WI38 (cell line): ENCODE data around the gene MANBA.

ENCODE experiments used
- H3K4me3 ChIP-seq: 2 replicates; pipeline ENCODE4 v1.5.1; 2011; ENCODE audit warnings: low read depth, mild to moderate bottlenecking, control low read depth, low read length
- TF ChIP-seq, protein P1 (sequence below): IDR thresholded peaks from 2 replicates; pipeline ENCODE4 v1.5.1; 2012; ENCODE audit warnings: low read depth, mild to moderate bottlenecking, control low read depth, low read length

MANBA gene

DNA sequence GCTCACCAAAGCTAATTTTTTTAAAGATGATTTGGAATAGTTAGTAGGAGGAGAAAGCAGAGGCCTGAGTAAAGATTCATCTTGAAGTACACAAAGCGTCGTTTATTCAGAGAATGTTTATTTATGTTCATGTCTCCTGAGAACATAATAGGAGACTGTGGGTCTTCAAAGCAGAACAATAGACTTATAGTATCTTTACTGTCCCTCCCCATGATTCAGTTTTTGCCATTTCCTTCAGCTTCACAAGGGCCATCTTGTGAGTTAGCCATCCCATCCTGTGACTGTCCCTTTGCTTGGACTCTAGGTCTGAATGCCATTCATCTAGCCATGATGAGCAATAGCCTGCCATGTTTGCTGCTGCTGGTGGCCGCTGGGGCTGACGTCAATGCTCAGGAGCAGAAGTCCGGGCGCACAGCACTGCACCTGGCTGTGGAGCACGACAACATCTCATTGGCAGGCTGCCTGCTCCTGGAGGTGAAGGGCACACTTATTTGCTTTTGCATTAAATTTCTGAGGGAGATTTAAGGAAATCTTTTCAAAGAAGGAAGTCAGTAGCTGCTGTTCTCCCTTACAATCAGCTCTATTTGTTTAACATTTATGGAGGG lies 153.8 kb downstream of the MANBA start:
- no peak overlapping the region for H3K4me3 ChIP-seq

DNA sequence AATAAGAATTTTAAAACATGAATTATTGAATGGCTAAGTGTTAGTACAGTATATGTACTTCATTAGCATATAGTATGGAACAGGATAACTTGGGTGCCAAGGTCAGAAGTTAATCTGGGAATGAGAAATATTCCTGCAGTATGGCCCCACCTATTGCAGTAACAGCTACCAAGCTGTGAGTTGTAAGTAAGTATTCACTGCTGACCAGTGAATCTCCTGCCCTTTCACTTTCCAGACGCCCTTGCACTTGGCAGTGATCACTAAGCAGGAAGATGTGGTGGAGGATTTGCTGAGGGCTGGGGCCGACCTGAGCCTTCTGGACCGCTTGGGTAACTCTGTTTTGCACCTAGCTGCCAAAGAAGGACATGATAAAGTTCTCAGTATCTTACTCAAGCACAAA lies 154.5 kb downstream of the MANBA start:
- TF ChIP-seq, protein P1, sequence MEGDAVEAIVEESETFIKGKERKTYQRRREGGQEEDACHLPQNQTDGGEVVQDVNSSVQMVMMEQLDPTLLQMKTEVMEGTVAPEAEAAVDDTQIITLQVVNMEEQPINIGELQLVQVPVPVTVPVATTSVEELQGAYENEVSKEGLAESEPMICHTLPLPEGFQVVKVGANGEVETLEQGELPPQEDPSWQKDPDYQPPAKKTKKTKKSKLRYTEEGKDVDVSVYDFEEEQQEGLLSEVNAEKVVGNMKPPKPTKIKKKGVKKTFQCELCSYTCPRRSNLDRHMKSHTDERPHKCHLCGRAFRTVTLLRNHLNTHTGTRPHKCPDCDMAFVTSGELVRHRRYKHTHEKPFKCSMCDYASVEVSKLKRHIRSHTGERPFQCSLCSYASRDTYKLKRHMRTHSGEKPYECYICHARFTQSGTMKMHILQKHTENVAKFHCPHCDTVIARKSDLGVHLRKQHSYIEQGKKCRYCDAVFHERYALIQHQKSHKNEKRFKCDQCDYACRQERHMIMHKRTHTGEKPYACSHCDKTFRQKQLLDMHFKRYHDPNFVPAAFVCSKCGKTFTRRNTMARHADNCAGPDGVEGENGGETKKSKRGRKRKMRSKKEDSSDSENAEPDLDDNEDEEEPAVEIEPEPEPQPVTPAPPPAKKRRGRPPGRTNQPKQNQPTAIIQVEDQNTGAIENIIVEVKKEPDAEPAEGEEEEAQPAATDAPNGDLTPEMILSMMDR = no peak

More for the DNA sequence above, 153.8 kb downstream of the MANBA start:
- TF ChIP-seq, protein P1 = no peak

GRCh38 chr4:102604222-102604940 lies 156.4 kb downstream of the MANBA start:
- no peak overlapping the region for H3K4me3 ChIP-seq
- TF ChIP-seq, protein P1 = no peak

More for the DNA sequence above, 154.5 kb downstream of the MANBA start:
- no peak overlapping the region for H3K4me3 ChIP-seq

GRCh38 chr4:102601586-102602227 lies 159.1 kb downstream of the MANBA start:
- H3K4me3 ChIP-seq = no peak overlapping the region
- TF ChIP-seq, protein P1 = no peak

- H3K4me3 ChIP-seq = no peak overlapping the region
- TF ChIP-seq, protein P1 = no peak
These were observed 160.1 kb downstream of the MANBA start for GRCh38 chr4:102600689-102601088.

- H3K4me3 ChIP-seq = no peak overlapping the region
- TF ChIP-seq, protein P1 = no peak
These were observed 160.9 kb downstream of the MANBA start for GRCh38 chr4:102599886-102600285.

DNA sequence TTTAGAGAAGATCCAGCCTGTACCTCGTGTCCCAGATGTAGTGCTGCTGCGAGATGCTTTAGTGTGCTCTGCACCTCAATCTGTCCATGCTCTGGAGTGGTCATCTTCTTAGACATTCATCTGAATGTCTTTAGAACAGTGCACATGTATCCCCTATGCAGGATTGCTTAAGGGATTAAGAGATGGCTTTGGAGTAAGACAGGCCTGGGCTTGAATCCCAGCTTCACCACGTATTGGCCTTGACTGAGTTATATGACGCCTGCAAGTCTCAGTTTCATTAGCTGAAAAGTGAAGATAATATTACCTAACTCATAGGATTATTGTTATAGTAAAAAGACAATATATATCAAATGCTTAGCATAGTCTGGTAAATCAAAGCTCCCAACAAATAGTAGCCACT lies 161.3 kb downstream of the MANBA start:
- TF ChIP-seq, protein P1 = no peak

More for the DNA sequence above, 161.3 kb downstream of the MANBA start:
- H3K4me3 ChIP-seq = no peak overlapping the region
